ENCODE measurements around the gene SLC9A7.
"Not testable (repeated sequence)": the region's sequence is repeated elsewhere in the genome, so short reads cannot be mapped to it uniquely, and the experiment has no call there.

SLC9A7 gene

GRCh38 chrX:46754036-46754435, 4.9 kb downstream of the SLC9A7 start:
- no peak for DNase-seq (ENCODE audit: low read depth in 2 of 2)

- no peak for DNase-seq (ENCODE audit: low read depth in 2 of 2)
Measured at GRCh38 chrX:46750889-46751288, 8.0 kb downstream of the SLC9A7 start.

- DNase-seq (ENCODE audit: low read depth in 2 of 2): no peak
Measured at GRCh38 chrX:46744009-46744408, 14.9 kb downstream of the SLC9A7 start.

- DNase-seq (ENCODE audit: low read depth in 2 of 2): no peak
Measured at GRCh38 chrX:46743046-46743445, 15.9 kb downstream of the SLC9A7 start.

GRCh38 chrX:46739736-46740135, 19.2 kb downstream of the SLC9A7 start:
- DNase-seq (ENCODE audit: low read depth in 2 of 2): no peak

- no peak for DNase-seq (ENCODE audit: low read depth in 2 of 2)
Measured at GRCh38 chrX:46737462-46737861, 21.5 kb downstream of the SLC9A7 start.

- DNase-seq (ENCODE audit: low read depth in 2 of 2): no peak
Measured at GRCh38 chrX:46737041-46737440, 21.9 kb downstream of the SLC9A7 start.

- no peak for DNase-seq (ENCODE audit: low read depth in 2 of 2)
Measured at GRCh38 chrX:46735622-46736021, 23.3 kb downstream of the SLC9A7 start.

GRCh38 chrX:46733226-46733625, 25.7 kb downstream of the SLC9A7 start:
- DNase-seq (ENCODE audit: low read depth in 2 of 2): no peak

GRCh38 chrX:46730765-46731164, 28.2 kb downstream of the SLC9A7 start:
- no peak for DNase-seq (ENCODE audit: low read depth in 2 of 2)

- DNase-seq (ENCODE audit: low read depth in 2 of 2): no peak
Measured at GRCh38 chrX:46727441-46727840, 31.5 kb downstream of the SLC9A7 start.

- not testable (repeated sequence) for DNase-seq (ENCODE audit: low read depth in 2 of 2)
Measured at GRCh38 chrX:46723569-46723927, 35.4 kb downstream of the SLC9A7 start.

- DNase-seq (ENCODE audit: low read depth in 2 of 2): no peak
Measured at GRCh38 chrX:46722742-46723568, 36.0 kb downstream of the SLC9A7 start.

GRCh38 chrX:46716796-46717195, 42.1 kb downstream of the SLC9A7 start:
- no peak for DNase-seq (ENCODE audit: low read depth in 2 of 2)

GRCh38 chrX:46715997-46716396, 42.9 kb downstream of the SLC9A7 start:
- DNase-seq (ENCODE audit: low read depth in 2 of 2): no peak

GRCh38 chrX:46715530-46715929, 43.4 kb downstream of the SLC9A7 start:
- no peak for DNase-seq (ENCODE audit: low read depth in 2 of 2)

GRCh38 chrX:46713672-46714490, 45.0 kb downstream of the SLC9A7 start:
- DNase-seq (ENCODE audit: low read depth in 2 of 2): no peak

GRCh38 chrX:46712764-46713163, 46.2 kb downstream of the SLC9A7 start:
- no peak for DNase-seq (ENCODE audit: low read depth in 2 of 2)

GRCh38 chrX:46710927-46711623, 47.8 kb downstream of the SLC9A7 start:
- DNase-seq (ENCODE audit: low read depth in 2 of 2): no peak

- no peak for DNase-seq (ENCODE audit: low read depth in 2 of 2)
Measured at GRCh38 chrX:46710425-46710824, 48.5 kb downstream of the SLC9A7 start.

- DNase-seq (ENCODE audit: low read depth in 2 of 2): no peak
Measured at GRCh38 chrX:46707274-46707965, 51.5 kb downstream of the SLC9A7 start.
